NK-92 (cell line): Measurements from ENCODE around the gene MTHFD2.
"Not testable (repeated sequence)": the region's sequence is repeated elsewhere in the genome, so short reads cannot be mapped to it uniquely, and the experiment has no call there.

Experiments used
- DNase-seq: peaks from one replicate; lab custom pipeline; 2025; ENCODE audit not compliant: unreplicated experiment; lab: John Stamatoyannopoulos, UW

The MTHFD2 gene

DNA sequence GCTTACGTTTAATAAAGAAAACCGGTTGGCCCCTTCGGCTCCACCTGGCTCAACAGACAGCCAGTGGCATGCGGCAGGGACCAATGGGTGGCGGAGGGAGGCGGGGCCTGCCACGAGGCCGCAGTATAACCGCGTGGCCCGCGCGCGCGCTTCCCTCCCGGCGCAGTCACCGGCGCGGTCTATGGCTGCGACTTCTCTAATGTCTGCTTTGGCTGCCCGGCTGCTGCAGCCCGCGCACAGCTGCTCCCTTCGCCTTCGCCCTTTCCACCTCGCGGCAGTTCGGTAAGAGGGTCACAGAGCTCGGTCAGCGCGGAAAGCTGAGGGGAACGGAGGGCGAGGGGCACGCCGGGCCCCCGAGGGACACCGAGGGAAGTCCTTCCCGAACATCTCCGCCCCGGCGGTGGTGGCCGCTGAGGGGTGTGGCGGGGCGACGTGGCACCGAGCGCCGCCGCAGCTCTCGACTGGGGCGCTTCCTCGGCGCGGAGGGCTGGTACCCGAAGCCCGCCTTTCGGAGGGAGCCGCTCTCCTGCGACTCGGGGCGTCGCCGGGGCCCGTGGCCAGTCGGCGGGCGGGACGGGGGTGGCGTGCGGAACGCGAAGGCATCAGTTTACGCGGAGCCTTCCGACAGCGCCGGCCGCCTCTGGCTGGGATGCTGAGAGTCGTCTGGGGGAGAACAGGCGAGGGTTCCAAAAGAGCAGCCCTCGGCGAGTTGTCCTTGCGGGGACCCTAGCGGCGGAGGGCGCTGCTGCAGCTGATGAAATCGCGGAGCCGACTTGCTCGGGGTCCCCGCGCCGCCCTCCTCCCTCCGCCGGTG is at the start of gene MTHFD2:
TSS of gene MTHFD2 (plus strand) at position 155 of the 814 bp plus-strand sequence. CDS start at position 182, 27 bp downstream.
- peak; percentile 41 for DNase-seq

- DNase-seq: no peak
Observed at GRCh38 chr2:74149247-74149525, 49.2 kb upstream of the MTHFD2 start.

DNA sequence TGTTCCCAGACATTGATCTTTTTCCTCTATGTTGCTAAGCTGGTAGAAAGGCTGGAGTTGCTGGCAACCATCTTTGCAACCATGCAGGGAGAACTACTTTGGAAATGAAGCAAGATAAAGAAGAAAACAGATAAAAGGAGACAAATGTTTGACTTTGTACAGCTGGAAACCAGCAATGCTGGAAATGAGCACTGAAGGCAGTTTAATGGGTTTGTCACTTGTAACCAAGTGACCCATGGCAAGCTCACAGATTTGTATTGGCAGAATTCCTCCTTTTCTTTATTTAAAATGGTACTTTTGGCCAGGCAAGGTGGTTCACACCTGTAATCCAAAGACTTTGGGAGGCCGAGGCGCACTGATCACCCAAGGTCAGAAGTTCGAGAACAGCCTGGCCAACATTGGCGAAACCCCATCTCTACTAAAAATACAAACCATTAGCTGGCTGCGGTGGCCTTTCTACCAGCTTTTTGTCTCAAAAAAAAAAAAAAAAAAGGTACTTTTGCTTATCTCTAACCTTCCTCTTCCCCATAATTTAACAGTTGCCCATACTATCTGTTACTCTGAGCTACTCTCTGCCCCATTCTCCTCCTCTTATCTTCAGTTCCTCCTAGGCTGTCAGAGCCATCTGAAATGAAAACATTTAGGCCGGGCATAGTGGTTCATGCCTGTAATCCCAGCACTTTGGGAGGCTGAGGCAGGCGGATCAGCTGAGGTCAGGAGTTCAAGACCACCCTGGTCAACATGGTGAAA is 48.7 kb upstream of the MTHFD2 start:
- DNase-seq: no peak

GRCh38 chr2:74152954-74153353 is 45.5 kb upstream of the MTHFD2 start:
- DNase-seq: no peak

DNA sequence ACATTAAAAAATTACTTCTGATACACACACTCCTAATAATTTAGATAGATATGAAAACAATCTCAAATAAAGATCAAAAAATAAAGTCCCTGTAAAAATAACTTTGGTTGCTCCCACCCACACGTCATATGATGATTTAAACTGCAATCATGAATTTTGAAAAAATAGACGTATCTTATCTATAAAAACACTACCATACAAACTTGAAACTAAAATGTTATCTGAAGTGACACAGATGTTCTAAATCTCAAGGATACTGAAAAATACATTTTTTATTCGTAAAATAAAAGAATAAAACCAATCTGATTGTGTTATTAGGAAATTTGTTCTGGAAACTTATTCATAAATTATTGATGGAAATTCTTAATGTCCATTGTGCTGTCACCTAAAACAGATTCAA is 42.6 kb upstream of the MTHFD2 start:
- DNase-seq: no peak

DNA sequence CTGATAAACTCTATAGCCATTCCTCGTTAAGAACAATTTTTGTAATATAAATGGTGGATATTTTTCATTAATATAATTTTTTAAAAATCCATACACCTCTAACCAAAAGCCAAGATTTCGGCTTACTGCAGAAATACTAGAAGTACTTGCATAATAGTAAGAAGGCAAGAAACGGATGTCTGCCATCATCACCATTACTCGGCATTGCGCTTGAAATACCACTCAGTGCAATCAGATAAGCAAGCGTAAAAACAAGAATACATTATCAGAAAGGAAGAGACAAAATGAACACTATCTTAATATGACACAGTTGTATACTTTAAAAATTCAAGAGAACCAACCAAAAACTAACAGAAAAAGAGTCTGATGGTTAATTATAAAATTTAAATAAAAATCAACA is 35.5 kb upstream of the MTHFD2 start:
- no peak for DNase-seq

GRCh38 chr2:74164761-74165160 is 33.7 kb upstream of the MTHFD2 start:
- no peak for DNase-seq

DNA sequence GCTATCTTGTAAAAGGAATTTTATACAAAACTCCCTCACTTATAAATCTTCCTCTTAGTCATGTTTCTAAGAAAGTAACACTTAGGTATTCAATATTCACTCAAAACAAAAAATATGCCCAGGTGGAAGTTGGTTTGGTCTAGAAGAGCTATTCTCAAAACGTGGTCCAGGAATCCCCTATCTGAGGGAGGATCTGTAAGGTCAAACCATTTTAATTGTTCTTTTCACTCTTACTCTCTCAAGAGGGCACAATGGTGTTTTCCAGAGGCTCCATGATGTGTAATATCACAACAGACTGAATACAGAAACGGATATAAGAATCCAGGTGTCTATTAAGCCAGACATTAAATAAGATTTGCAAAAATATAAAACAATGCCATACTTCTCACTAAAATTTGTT is 29.7 kb upstream of the MTHFD2 start:
- DNase-seq: no peak

- no peak for DNase-seq
Observed at GRCh38 chr2:74174909-74175308, 23.5 kb upstream of the MTHFD2 start.

GRCh38 chr2:74177696-74178095 is 20.7 kb upstream of the MTHFD2 start:
- DNase-seq: no peak

DNA sequence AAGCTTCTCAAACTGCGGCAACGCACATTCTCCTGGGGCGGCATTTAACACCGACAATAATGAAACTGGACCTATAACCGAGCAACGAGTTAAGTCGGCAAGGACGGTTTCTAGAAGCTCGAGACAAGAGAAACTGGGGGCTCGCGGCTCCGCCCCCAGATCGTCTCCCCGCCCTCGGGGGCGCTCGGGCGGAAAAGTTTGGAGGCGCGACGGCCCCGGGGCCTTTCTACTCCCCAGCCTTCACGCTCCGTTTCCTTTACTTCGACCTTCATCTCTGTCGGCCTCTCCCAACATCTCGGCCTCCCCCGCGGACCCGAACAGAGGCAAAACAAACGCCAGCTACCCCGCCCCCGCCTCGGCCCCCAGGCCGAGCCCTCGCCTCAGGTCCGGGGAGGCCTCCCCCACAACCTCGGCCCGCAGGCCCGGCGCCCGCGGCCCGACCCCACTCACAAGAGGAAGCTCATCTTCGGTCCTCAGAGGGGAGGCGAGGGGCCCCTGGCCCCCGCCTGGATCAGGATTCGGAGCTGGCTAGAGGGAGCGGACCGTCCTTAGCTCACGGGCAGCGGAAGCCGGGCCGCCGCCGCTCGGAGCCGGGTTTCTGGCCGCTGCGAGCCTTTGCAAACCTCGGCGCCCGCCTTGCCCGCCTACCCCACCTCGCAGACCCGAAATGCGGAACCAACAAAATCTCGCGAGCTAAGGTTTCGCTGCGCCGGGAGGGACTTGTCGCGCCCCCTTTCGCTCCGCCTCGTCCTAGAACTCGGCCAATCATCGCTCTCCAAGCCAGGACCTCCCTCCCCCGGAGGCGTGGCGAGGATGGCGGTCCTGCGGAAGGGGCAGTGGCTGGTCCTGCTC is 20.0 kb upstream of the MTHFD2 start, which contains the start of gene MOB1A:
TSS of gene MOB1A (minus strand) at position 669 of the 852 bp plus-strand sequence. CDS start at position 464, 205 bp downstream.
- peak; percentile 85 for DNase-seq

DNA sequence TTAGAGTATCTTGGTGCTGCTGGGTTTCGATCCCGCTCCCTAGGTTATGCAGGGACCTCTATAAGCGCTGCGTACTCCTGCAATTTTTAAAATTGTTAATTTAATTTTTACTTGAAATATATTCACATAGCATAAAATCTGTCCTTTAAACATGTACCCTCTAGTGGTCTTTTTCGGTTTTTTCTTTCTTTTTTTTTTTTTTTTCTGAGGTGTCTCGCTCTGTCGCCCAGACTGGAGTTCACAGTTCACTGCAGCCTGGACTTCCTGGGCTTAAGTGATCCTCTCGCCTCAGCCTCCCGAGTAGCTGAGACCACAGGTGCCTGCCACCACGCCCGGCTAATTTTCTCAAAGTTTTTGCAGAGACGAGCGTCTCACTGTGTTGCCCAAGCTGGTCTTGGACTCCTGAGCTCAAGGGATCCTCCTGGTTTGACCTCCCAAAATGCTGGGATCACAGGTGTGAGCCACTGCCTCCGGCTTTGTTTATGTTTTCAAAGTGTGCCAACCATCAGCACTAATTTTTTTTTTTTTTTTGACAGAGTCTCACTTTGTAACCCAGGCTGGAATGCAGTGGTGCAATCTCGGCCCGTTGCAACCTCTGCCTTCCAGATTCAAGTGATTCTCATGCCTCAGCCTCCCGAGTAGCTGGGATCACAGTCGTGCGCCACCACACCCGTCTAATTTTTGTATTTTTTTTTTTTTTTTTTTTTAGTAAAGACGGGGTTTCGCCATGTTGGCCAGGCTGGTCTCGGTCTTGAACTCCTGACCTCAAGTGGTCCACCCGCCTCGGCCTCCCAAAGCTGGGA is 19.2 kb upstream of the MTHFD2 start:
- no peak for DNase-seq

DNA sequence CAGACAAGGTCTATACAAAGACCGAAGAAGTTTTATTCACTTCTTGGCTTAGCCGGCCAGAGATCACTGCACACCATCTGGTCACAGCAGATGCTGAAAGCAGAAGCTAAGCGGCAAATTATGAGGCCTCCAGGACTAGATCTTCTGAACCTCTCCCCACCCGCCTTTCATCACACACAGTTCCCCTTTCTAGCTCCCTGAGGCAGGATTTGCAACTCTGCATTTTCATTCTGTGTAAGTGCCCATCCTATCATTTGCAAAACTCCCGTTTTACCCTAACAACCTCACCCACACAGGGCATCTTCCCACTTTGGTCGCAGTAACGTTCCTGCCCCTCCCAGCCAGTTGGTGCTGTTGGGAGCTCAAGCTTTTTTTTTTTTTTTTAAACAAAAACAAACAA is 16.7 kb upstream of the MTHFD2 start:
- DNase-seq: no peak

- DNase-seq: no peak
Observed at GRCh38 chr2:74183878-74184277, 14.5 kb upstream of the MTHFD2 start.

DNA sequence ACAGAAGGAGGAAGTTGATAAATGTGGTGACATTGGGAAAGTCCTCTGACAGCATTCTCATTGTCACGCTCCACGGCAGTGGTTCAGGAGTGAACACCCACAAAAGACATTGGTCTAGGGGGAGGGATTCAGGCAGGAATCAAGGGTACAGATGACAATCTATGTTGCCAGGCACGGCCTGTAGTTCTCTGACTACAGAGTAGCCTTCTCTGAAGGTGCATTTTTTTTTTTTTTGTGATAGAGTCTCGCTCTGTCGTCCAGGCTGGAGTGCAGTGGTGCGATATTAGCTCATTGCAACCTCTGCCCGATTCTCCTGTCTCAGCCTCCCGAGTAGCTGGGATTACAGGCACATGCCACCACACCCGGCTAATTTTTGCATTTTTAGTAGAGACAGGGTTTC is 12.4 kb upstream of the MTHFD2 start:
- no peak for DNase-seq

DNA sequence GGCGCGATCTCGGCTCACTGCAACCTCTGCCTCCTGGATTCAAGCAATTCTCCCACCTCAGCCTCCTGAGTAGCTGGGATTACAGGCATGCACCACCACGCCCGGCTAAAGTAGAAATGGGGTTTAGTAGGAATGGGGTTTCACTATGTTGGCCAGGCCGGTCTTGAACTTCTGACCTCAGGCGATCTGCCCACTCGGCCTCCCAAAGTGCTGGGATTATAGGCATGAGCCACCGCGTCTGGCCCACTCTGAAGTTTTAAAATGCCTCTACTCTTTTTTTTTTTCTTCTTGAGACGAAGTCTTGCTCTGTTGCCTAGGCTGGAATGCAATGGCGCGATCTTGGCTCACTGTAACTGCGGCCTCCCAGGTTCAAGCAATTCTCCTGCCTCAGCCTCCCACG is 11.7 kb upstream of the MTHFD2 start:
- not testable (repeated sequence) for DNase-seq

DNA sequence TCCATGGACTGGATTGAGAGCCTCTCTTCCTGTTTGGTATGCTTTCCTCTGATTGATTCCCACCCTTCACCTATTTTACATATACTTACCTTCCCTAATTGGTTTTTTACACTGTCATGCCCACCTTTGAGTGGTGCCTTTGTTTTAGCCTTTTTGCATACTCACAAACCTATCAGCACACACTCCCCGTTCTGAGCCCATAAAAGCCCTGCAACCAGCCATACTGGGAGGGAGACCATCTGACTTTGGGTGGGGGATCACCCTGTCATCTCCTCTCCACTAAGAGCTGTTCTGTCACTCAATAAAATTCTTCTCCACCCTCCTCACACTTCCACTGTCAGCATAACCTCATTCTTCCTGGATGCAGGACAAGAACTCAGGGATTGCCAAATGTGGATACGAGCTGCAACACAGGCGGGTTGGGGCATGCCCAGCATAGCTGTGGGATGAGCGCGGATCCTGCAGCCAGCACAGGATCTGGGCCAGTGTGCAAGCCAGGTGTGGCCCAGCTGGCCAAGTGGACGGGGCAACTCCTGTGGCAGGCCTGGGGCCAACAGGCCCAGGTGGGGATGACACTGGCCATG is 10.3 kb upstream of the MTHFD2 start:
- no peak for DNase-seq

- no peak for DNase-seq
Observed at GRCh38 chr2:74188696-74189095, 9.7 kb upstream of the MTHFD2 start.

DNA sequence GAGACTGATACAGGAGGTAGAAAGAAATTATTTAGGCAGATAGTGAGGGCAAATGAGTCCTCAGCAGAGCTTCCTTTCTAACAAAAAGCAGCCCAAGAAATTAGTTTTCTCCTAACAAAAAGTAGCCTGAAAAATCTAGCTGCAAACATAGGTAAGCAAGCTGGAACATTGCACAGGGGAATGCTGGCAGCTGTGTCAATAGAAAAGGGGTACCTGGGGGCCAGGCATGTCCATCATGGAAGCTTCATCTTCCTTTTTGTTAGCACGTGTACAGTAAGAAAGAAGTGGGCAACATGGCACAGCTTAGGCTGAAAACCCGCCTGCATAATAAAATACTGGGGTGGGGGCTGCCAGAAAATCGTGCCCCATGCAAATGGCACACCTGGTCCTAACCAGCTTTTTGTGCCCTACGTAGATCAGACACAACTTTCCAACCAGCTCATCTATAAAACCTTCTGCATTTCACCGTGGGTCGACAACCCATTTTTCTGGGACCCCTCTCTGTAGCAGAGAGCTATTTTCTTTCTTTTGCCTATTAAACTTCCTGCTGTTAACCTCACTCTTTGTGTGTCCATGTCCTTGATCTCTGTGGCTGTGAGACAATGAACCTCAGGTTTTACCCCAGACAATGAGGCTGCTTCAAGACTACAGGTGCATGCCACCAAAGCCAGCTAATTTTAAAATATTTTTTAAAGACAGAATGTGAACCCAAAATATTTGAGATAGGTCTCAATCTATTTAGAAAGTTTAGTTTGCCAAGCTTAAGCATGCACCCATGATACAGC is 6.6 kb upstream of the MTHFD2 start:
- DNase-seq: no peak

DNA sequence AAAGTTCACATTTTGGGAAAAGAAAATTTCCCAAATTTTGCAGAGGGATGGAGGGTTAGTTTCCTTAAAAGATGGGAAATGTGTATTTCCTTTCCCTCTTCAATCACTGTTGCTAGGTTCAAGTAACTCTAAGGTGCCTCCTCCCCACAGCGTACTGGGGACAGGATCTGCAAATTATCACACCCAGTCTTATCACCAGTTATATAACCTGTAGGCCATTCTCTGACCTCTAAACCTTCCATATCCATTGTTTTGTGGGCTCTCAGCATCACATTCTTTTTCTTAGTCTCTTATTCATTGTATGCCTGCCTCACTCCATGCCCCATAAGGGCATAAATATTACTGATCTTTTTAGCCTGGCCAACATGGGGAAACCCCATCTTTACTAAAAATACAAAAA is 3.6 kb upstream of the MTHFD2 start:
- no peak for DNase-seq
